ENCODE data around the gene ZNF566. TPM values are rescaled to one million over a fixed set of nuclear protein-coding genes. Genes with fewer than 3 reads are reported as not detected.

Gene ZNF566
- total RNA-seq, 1 experiment from 2014 or later: 12.0 TPM

DNA sequence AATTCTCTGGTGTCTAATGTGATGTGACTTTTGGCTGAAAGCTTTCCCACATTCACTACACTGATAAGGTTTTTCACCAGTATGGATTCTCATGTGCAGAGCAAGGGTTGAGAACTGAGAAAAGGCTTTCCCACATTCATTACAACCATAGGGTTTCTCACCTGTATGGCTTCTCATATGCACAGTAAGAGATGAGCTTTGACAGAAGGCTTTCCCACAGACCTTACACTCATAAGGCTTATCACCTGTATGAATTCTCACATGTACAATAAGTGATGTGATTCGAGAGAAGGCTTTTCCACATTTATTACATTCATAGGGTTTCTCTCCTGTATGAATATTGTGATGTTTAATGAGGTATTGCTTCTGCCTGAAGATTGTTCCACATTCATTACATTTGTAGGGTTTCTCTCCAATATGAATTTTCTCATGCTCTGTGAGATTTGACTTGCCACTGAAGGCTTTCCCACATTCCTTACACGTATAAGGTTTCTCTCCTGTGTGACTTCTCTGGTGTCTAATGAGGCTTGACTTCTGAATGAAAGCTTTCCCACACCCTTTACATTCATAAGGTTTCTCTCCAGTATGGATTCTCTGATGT is 24.8 kb upstream of the ZNF566 start:
- TF ChIP-seq, protein P1, sequence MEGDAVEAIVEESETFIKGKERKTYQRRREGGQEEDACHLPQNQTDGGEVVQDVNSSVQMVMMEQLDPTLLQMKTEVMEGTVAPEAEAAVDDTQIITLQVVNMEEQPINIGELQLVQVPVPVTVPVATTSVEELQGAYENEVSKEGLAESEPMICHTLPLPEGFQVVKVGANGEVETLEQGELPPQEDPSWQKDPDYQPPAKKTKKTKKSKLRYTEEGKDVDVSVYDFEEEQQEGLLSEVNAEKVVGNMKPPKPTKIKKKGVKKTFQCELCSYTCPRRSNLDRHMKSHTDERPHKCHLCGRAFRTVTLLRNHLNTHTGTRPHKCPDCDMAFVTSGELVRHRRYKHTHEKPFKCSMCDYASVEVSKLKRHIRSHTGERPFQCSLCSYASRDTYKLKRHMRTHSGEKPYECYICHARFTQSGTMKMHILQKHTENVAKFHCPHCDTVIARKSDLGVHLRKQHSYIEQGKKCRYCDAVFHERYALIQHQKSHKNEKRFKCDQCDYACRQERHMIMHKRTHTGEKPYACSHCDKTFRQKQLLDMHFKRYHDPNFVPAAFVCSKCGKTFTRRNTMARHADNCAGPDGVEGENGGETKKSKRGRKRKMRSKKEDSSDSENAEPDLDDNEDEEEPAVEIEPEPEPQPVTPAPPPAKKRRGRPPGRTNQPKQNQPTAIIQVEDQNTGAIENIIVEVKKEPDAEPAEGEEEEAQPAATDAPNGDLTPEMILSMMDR (IDR thresholded peaks at IDR 0.05; ENCODE audit: unreplicated experiment): no peak
- no peak overlapping the region for H3K4me3 Mint-ChIP-seq (ENCODE audit: low read depth, unreplicated experiment)
- peaks cover 26% of the 10 kb centered on the region for H3K36me3 Mint-ChIP-seq (ENCODE audit: insufficient read depth, unreplicated experiment)
- BruUV-seq (replicated peaks): no TSS peak
- no peak for DNase-seq
- intact Hi-C loops (cut with micrococcal nuclease; ENCODE audit: unreplicated experiment): no loop called here
- no peak overlapping the region for H3K27ac Mint-ChIP-seq (ENCODE audit: unreplicated experiment)
- CTCF ChIA-PET: no interaction called here
- H3K4me1 Mint-ChIP-seq (ENCODE audit: low read depth, unreplicated experiment): no peaks in the 10 kb centered on the region
- H3K27me3 Mint-ChIP-seq (ENCODE audit: unreplicated experiment): no peaks in the 10 kb centered on the region
- peaks cover 22% of the 10 kb centered on the region for H3K9me3 Mint-ChIP-seq (ENCODE audit: low read depth, unreplicated experiment)

DNA sequence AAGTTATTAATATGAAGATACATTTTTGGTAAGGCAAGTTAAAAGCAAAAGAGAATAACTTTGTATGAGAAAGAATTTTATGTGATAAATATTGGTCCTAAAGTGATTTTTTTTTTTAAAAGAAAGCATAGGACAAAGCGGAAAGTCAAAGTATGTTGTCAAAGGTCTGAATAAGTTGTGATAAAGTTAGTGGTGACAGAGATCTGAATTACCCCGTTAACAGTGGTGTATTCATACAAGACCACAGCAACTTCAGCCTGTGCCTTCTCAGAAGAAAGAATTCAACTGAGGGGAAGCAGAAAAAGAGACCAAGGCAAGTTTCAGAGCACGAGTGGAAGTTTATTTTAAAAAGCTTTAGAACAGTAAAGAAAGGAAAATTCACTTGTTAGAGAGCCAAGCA is 19.0 kb upstream of the ZNF566 start:
- no TSS peak for BruUV-seq (replicated peaks)
- H3K9me3 Mint-ChIP-seq (ENCODE audit: low read depth, unreplicated experiment): peaks cover 6% of the 10 kb centered on the region
- no peak overlapping the region for H3K4me3 Mint-ChIP-seq (ENCODE audit: low read depth, unreplicated experiment)

DNA sequence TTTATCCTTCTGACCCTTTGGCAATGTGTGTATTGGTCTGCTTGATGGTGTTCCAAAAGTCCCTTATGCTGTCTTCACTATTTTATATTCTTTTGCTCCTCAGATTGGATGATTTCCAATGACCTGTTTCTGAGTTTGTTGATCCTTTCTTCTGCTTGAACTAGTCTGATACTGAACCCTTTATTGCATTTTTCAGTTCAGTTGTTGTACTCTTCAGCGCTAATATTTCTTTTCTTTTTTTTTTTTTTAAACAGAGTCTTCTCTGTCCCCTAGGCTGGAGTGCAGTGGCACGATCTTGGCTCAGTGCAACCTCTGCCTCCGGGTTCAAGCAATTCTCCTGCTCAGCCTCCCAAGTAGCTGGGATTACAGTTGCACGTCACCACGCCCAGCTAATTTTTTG is 12.6 kb upstream of the ZNF566 start:
- CTCF ChIA-PET: no interaction called here
- Mint-ChIP-seq H3K4me1 (ENCODE audit: low read depth, unreplicated experiment) (no peaks in the 10 kb centered on the region), H3K27ac (ENCODE audit: unreplicated experiment) (no peak overlapping the region), H3K36me3 (ENCODE audit: insufficient read depth, unreplicated experiment) (peaks cover 4% of the 10 kb centered on the region), H3K9me3 (ENCODE audit: low read depth, unreplicated experiment) (peaks cover 17% of the 10 kb centered on the region), H3K27me3 (ENCODE audit: unreplicated experiment) (no peaks in the 10 kb centered on the region), H3K4me3 (ENCODE audit: low read depth, unreplicated experiment) (no peak overlapping the region)
- no TSS peak for BruUV-seq (replicated peaks)
- TF ChIP-seq, protein P1 (IDR thresholded peaks at IDR 0.05; ENCODE audit: unreplicated experiment): no peak
- intact Hi-C loops (cut with micrococcal nuclease; ENCODE audit: unreplicated experiment): no loop called here
- DNase-seq: no peak

More for the DNA sequence above, 19.0 kb upstream of the ZNF566 start:
- Mint-ChIP-seq H3K36me3 (ENCODE audit: insufficient read depth, unreplicated experiment) (no peaks in the 10 kb centered on the region), H3K27ac (ENCODE audit: unreplicated experiment) (no peak overlapping the region), H3K4me1 (ENCODE audit: low read depth, unreplicated experiment) (no peaks in the 10 kb centered on the region), H3K27me3 (ENCODE audit: unreplicated experiment) (no peaks in the 10 kb centered on the region)
- TF ChIP-seq, protein P1 (IDR thresholded peaks at IDR 0.05; ENCODE audit: unreplicated experiment): no peak
- intact Hi-C loops (cut with micrococcal nuclease; ENCODE audit: unreplicated experiment): no loop called here
- CTCF ChIA-PET: interaction anchor here (0.7 kb wide), 2 partner anchors 84 to 1227 kb away, joined by 3 to 4 read pairs; no protein-coding TSS in a partner anchor
- DNase-seq: no peak

DNA sequence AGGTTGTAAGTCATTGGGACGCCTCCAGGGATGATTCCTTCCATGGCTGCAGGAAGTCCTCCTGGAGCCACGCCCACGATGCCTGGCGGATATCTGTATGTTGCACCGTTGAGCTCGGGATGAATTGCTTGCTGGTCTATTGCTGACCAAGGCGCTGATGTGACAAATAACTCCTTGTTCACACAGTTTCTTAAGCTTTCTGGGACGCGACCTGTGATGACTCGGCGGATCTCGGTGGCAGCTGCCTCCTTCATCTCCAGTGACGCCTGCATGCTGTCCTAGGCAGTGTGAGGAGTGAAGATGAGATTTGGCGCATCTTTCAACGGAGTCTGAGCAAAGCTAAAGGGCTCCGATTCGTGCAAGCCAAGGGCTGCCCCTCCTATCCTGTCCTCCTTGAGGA is 7.6 kb upstream of the ZNF566 start:
- no peaks in the 10 kb centered on the region for H3K27me3 Mint-ChIP-seq (ENCODE audit: unreplicated experiment)
- intact Hi-C loops (cut with micrococcal nuclease; ENCODE audit: unreplicated experiment): no loop called here
- DNase-seq: no peak
- BruUV-seq (replicated peaks): no TSS peak
- TF ChIP-seq, protein P1 (IDR thresholded peaks at IDR 0.05; ENCODE audit: unreplicated experiment): no peak
- no peak overlapping the region for H3K27ac Mint-ChIP-seq (ENCODE audit: unreplicated experiment)
- H3K4me1 Mint-ChIP-seq (ENCODE audit: low read depth, unreplicated experiment): no peaks in the 10 kb centered on the region
- no peak overlapping the region for H3K4me3 Mint-ChIP-seq (ENCODE audit: low read depth, unreplicated experiment)
- CTCF ChIA-PET: no interaction called here
- H3K9me3 Mint-ChIP-seq (ENCODE audit: low read depth, unreplicated experiment): peaks cover 15% of the 10 kb centered on the region
- H3K36me3 Mint-ChIP-seq (ENCODE audit: insufficient read depth, unreplicated experiment): peaks cover 8% of the 10 kb centered on the region

All from Calu3 (cell line).